Type B pancreatic cell (in vitro differentiated cells): ENCODE measurements around the gene FAHD2A. TPM values are rescaled to one million over a fixed set of nuclear protein-coding genes. Genes with fewer than 3 reads are reported as not detected.
"Not testable (repeated sequence)": the region's sequence is repeated elsewhere in the genome, so short reads cannot be mapped to it uniquely, and the experiment has no call there.

Experiments used
- DNase-seq: peaks from one replicate; pipeline ENCODE4 v3.0.0; 2021; ENCODE audit warnings: mixed read lengths; ENCODE audit not compliant: unreplicated experiment; ENCODE audit errors: extremely low spot score
- H3K27ac Mint-ChIP-seq: 2 replicates; pipeline ENCODE4 v1.8.0; 2021; ENCODE audit warnings: mild to moderate bottlenecking, mixed read lengths
- H3K27me3 Mint-ChIP-seq: 2 replicates; pipeline ENCODE4 v1.8.0; 2021; ENCODE audit warnings: mixed read lengths
- H3K36me3 Mint-ChIP-seq: 2 replicates; pipeline ENCODE4 v1.8.0; 2021; ENCODE audit warnings: mixed read lengths
- H3K4me1 Mint-ChIP-seq: one replicate; pipeline ENCODE4 v1.8.0; 2021; ENCODE audit warnings: mixed read lengths; ENCODE audit not compliant: unreplicated experiment
- H3K4me3 Mint-ChIP-seq: 2 replicates; pipeline ENCODE4 v1.8.0; 2021; ENCODE audit warnings: mild to moderate bottlenecking, mixed read lengths
- H3K9me3 Mint-ChIP-seq: 2 replicates; pipeline ENCODE4 v1.8.0; 2021; ENCODE audit warnings: mixed read lengths
- total RNA-seq: library from RNA; stranded (reverse); gene quantifications from 2 replicates; pipeline ENCODE4 v1.2.1, GENCODE V29; 2021; ENCODE audit warnings: low replicate concordance
- TF ChIP-seq, protein P1 (sequence below): fragments of 200-600 bp; sonication (generic); conservative IDR thresholded peaks from 2 replicates; pipeline ENCODE4 v1.5.0; 2021; ENCODE audit warnings: antibody characterized with exemption, mild to moderate bottlenecking

The FAHD2A gene
- total RNA-seq, 1 donor from 2014 or later = 39.2 TPM

DNA sequence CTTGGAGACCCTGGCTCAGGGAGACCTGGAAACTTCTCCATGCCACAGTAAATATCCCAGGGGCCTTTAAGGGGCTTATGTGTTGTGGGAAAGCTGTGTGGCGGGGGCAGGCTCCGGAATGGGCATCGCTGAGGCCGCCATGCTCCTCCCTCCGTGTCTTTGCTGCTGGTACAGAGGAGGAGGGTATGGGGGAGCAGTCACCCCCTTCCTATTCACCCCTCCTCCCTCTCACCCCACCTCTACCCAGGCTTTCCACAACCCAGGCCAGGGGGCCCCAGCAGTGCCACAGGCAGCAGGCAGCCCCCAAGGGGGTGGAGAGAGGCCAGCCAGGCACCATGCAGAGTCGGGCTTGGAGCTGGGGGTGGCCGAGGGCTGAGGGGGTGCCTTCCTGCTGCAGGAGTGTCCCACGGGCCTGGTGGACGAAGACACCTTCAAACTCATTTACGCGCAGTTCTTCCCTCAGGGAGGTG, 28.0 kb upstream of the FAHD2A start:
- TF ChIP-seq, protein P1, sequence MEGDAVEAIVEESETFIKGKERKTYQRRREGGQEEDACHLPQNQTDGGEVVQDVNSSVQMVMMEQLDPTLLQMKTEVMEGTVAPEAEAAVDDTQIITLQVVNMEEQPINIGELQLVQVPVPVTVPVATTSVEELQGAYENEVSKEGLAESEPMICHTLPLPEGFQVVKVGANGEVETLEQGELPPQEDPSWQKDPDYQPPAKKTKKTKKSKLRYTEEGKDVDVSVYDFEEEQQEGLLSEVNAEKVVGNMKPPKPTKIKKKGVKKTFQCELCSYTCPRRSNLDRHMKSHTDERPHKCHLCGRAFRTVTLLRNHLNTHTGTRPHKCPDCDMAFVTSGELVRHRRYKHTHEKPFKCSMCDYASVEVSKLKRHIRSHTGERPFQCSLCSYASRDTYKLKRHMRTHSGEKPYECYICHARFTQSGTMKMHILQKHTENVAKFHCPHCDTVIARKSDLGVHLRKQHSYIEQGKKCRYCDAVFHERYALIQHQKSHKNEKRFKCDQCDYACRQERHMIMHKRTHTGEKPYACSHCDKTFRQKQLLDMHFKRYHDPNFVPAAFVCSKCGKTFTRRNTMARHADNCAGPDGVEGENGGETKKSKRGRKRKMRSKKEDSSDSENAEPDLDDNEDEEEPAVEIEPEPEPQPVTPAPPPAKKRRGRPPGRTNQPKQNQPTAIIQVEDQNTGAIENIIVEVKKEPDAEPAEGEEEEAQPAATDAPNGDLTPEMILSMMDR = no peak
- H3K27ac Mint-ChIP-seq = no peak overlapping the region
- H3K4me3 Mint-ChIP-seq = no peak overlapping the region
- DNase-seq = peak; percentile 55
- peaks cover 17% of the 10 kb centered on the region for H3K27me3 Mint-ChIP-seq
- H3K4me1 Mint-ChIP-seq = no peaks in the 10 kb centered on the region
- no peaks in the 10 kb centered on the region for H3K36me3 Mint-ChIP-seq
- no peaks in the 10 kb centered on the region for H3K9me3 Mint-ChIP-seq

DNA sequence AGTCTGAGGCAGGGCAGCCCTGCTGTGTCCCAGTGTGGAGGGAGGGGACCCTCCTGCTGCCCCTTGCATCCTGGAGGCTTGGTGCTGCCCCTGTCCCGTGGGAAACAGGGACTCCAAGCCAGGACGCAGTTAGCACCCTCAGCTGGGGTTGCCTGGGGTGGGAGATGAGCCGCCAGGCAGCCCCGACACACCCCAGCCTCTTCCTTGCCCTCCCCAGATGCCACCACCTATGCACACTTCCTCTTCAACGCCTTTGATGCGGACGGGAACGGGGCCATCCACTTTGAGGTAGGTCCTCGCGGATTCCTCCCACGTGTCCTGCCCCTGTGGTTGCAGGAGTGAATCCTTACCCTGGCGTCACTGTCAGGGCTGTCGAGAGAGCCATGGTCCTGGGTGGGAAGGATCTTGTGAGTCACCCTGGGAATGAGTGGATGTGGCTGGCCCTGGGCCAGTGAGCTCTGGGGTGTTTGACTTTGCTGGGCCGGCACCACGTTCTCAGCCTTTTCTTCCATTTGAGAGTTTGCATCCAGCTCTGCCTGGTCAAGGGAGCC, 27.5 kb upstream of the FAHD2A start:
- peak; percentile 56 for DNase-seq
- Mint-ChIP-seq H3K27me3 (peaks cover 15% of the 10 kb centered on the region), H3K36me3 (no peaks in the 10 kb centered on the region), H3K4me3 (no peak overlapping the region), H3K27ac (no peak overlapping the region), H3K4me1 (no peaks in the 10 kb centered on the region), H3K9me3 (no peaks in the 10 kb centered on the region)
- TF ChIP-seq, protein P1 = no peak

DNA sequence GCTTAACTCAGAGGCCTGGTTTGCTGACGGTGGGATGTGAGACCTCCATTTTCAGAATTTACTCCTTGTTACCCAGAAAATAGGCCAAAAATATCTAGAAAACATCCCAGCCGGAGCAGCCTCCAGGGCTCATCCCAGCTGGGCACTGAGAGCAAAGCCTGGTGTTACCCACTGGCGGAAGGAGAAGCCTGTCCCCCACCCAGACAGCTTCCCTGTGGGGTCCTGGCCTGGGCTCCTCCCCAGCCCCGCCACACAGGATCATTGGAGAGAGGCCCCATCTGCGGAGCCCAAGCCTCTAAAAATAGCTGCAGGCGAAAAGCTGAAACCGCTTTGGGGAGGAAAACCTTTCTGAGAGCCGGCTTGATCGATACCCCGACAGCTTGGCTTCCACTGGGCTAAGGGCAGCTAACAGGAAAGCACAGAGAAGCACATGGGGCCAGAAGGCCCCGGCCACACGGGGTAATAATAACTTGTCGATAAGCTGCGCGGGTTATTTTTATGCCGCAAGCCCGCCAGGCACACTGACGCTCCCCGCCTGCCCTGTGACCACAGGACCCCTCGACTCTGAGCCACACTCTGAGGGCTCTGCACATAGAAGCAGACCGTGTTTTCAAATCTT, 26.9 kb upstream of the FAHD2A start:
- Mint-ChIP-seq H3K36me3 (no peaks in the 10 kb centered on the region), H3K27ac (no peak overlapping the region), H3K4me1 (no peaks in the 10 kb centered on the region), H3K4me3 (no peak overlapping the region), H3K9me3 (no peaks in the 10 kb centered on the region), H3K27me3 (peaks cover 14% of the 10 kb centered on the region)
- no peak for DNase-seq
- TF ChIP-seq, protein P1 = no peak

DNA sequence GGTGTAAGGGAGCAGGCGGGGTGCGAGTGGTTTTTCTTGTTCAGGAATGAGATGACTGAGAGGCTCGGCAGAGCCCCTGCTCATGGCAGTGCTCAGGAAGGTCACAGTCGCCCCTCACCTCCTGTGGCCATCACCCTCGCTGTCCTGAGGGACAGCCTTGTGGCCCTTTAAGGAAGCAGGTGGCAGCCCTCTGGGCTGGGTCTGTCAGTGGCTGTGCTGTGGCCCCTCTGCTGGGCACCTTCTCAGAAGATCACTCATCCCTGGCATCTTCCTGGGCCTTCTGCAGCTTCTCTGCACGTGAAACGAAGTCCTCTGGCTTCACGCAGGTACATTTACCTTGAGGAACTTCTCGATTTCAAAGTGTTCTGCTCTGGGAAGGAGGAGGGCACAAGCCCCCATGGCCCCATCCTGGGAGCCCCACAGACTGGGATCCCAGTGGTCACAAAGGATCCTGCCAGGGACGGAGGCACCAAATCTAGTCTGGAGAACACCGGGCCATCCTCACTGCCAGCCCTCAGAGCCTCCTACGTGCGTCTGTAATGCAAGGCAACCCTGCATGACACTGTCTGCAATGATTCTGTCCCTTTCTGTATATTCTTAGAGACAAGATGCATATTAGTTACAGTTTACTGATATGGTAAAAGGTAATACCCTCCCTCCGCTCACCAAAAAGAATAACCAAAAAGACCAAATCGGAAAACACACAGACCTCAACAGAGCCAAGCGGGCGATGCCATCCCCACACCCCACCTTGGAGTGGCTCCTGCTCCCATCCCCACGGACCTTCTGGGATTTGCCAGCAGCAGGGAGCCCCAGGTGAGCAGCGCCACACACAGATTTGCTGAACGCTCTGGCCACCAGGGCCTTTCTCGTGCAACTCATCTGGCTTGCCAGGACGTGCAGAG, 25.9 kb upstream of the FAHD2A start:
- TF ChIP-seq, protein P1 = no peak
- H3K4me1 Mint-ChIP-seq = no peaks in the 10 kb centered on the region
- H3K36me3 Mint-ChIP-seq = no peaks in the 10 kb centered on the region
- no peak overlapping the region for H3K27ac Mint-ChIP-seq
- peaks cover 14% of the 10 kb centered on the region for H3K27me3 Mint-ChIP-seq
- no peaks in the 10 kb centered on the region for H3K9me3 Mint-ChIP-seq
- no peak overlapping the region for H3K4me3 Mint-ChIP-seq
- DNase-seq = no peak

DNA sequence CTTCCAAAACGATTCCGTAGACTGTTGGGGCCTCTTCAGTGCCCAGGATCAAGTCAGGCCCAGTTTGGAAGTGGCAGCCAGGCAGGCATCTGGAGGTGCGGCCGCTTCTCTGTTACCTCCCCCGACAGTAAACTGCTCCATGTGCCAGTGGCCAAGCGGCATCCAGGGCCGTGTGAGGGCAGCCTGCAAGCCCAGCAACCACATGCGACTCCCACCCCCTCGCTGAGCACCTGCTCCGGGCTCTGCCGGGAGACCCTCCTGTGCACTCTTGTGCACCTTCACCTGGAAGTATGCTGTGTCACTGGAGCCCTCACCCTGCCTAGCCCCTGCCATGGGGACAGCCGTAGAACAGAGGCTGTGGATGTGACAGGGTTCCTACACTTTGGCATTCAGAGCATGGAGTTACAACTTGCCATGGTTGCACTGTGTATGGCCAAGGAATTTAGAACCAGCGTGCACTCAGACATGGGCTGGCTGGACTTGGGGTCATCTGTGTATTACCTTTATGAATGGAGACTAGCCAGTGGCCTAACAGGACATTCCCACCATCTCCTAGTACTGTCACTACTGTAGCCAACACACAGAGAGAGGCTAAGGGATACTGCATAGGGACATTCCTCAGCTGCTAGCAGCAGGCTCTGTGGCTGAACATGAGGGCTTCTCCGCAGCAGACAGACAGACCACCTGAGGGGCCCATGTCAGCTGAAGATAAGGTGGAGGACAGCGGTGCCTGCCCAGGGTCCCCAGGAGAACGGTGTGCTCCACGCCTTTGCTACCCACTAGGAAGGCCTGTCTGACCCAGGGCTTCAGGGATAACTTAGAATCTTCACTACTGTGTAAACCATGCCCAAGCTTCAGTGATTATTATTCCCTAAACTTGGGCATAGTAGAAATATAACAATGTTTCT, 25.0 kb upstream of the FAHD2A start:
- TF ChIP-seq, protein P1 = no peak
- Mint-ChIP-seq H3K36me3 (no peaks in the 10 kb centered on the region), H3K9me3 (no peaks in the 10 kb centered on the region), H3K27me3 (peaks cover 11% of the 10 kb centered on the region), H3K27ac (no peak overlapping the region), H3K4me3 (no peak overlapping the region), H3K4me1 (no peaks in the 10 kb centered on the region)
- no peak for DNase-seq

DNA sequence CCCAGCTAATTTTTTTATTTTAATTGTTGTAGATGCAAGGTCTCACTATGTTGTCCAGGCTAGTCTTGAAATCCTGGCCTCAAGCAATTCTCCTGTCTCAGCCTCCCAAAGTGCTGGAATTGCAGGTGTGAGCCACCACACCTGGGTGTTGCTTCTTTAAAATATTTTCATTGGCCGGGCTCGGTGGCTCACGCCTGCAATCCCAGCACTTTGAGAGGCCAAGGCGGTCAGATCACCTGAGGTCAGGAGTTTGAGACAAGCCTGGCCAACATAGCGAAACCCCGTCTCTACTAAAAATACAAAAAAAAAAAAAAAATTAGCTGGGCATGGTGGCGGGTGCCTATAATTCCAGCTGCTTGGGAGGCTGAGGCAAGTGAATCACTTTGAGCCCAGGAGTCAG, 24.2 kb upstream of the FAHD2A start:
- not testable (repeated sequence) for H3K4me3 Mint-ChIP-seq, H3K36me3 Mint-ChIP-seq, H3K9me3 Mint-ChIP-seq, H3K27ac Mint-ChIP-seq, H3K4me1 Mint-ChIP-seq, H3K27me3 Mint-ChIP-seq, DNase-seq
